ENCODE data around the gene NLGN1. TPM values are rescaled to one million over a fixed set of nuclear protein-coding genes. Genes with fewer than 3 reads are reported as not detected.

NLGN1 gene
- total RNA-seq, 4 donors from 2014 or later, result 0.80 to 4.4 (median 1.8) TPM

- 40 to 52% methylated on average over 3 of the region's 3 CpGs for WGBS, 2 donors
Measured at GRCh38 chr3:173911446-173911845, 513.9 kb downstream of the NLGN1 start.

GRCh38 chr3:173912126-173912525, 514.6 kb downstream of the NLGN1 start:
- TF ChIP-seq POLR2A (IDR thresholded peaks at IDR 0.05) (no peak), CTCF (IDR thresholded peaks at IDR 0.05) (no peak)
- no peak for DNase-seq (ENCODE audit: low spot score in 2 of 2)
- WGBS, 2 donors, result 49 to 53% methylated on average over 4 of the region's 4 CpGs
- intact Hi-C loops (cut with DNase I; ENCODE audit: low total_unique reads), result no loop called here
- no peak overlapping the region for H3K4me3 ChIP-seq (ENCODE audit: low read depth, poor library complexity, severe bottlenecking)

More at GRCh38 chr3:173911446-173911845, 513.9 kb downstream of the NLGN1 start:
- TF ChIP-seq POLR2A (IDR thresholded peaks at IDR 0.05) (no peak), CTCF (IDR thresholded peaks at IDR 0.05) (no peak)
- intact Hi-C loops (cut with DNase I; ENCODE audit: low total_unique reads), result no loop called here
- no peak for DNase-seq (ENCODE audit: low spot score in 2 of 2)
- H3K4me3 ChIP-seq (ENCODE audit: low read depth, poor library complexity, severe bottlenecking), result no peak overlapping the region

- intact Hi-C loops (cut with DNase I; ENCODE audit: low total_unique reads), result no loop called here
- WGBS, 2 donors, result 8 to 11% methylated on average over 2 of the region's 2 CpGs
- DNase-seq (ENCODE audit: low spot score in 2 of 2), result no peak
- H3K4me3 ChIP-seq (ENCODE audit: low read depth, poor library complexity, severe bottlenecking), result no peak overlapping the region
- TF ChIP-seq POLR2A (IDR thresholded peaks at IDR 0.05) (no peak), CTCF (IDR thresholded peaks at IDR 0.05) (no peak)
Measured at GRCh38 chr3:173913397-173913796, 515.9 kb downstream of the NLGN1 start.

GRCh38 chr3:173913974-173914421, 516.5 kb downstream of the NLGN1 start:
- WGBS, 2 donors, result 57 to 67% methylated on average over 1 of the region's 1 CpG
- intact Hi-C loops (cut with DNase I; ENCODE audit: low total_unique reads), result no loop called here
- H3K4me3 ChIP-seq (ENCODE audit: low read depth, poor library complexity, severe bottlenecking), result no peak overlapping the region
- TF ChIP-seq CTCF (IDR thresholded peaks at IDR 0.05) (no peak), POLR2A (IDR thresholded peaks at IDR 0.05) (no peak)
- no peak for DNase-seq (ENCODE audit: low spot score in 2 of 2)

GRCh38 chr3:173916799-173917198, 519.3 kb downstream of the NLGN1 start:
- no peak for DNase-seq (ENCODE audit: low spot score in 2 of 2)
- H3K4me3 ChIP-seq (ENCODE audit: low read depth, poor library complexity, severe bottlenecking), result no peak overlapping the region
- intact Hi-C loops (cut with DNase I; ENCODE audit: low total_unique reads), result no loop called here
- no peak for TF ChIP-seq CTCF (IDR thresholded peaks at IDR 0.05)
- TF ChIP-seq POLR2A (IDR thresholded peaks at IDR 0.05), result no peak

- no peak for DNase-seq (ENCODE audit: low spot score in 2 of 2)
- 82 to 96% methylated on average over 1 of the region's 1 CpG for whole genome bisulfite sequencing, 2 donors
- H3K4me3 ChIP-seq (ENCODE audit: low read depth, poor library complexity, severe bottlenecking), result no peak overlapping the region
- TF ChIP-seq POLR2A (IDR thresholded peaks at IDR 0.05) (no peak), CTCF (IDR thresholded peaks at IDR 0.05) (no peak)
- intact Hi-C loops (cut with DNase I; ENCODE audit: low total_unique reads), result no loop called here
Measured at GRCh38 chr3:173920386-173920785, 522.8 kb downstream of the NLGN1 start.

All from lower leg skin (tissue), 4 donors.